Thoracic aorta (tissue), 2 donors: ENCODE data around the gene CASZ1. TPM values are rescaled to one million over a fixed set of nuclear protein-coding genes. Genes with fewer than 3 reads are reported as not detected.

Experiments used
- ATAC-seq: fragments of 150-250 bp; one replicate; pipeline ENCODE4 v1.8.0; 2017; ENCODE audit warnings: low read depth; ENCODE audit not compliant: insufficient number of reproducible peaks, low FRiP score
- DNase-seq: peaks from one replicate; pipeline ENCODE4 v3.0.0-alpha.2; 2020; ENCODE audit warnings: low spot score
- H3K27ac ChIP-seq, 2 donors: fragments of 200-600 bp; sonication (generic); 1 replicate in 1 of 2; 2 replicates in 1 of 2; pipeline ENCODE4 v1.5.1; 2016; ENCODE audit warnings: mild to moderate bottlenecking in 2 of 2, moderate library complexity in 2 of 2
- H3K27me3 ChIP-seq: fragments of 200-600 bp; sonication (generic); replicated peaks from 2 replicates; pipeline ENCODE4 v1.6.0; 2016; ENCODE audit warnings: mild to moderate bottlenecking; ENCODE audit not compliant: insufficient read depth
- H3K36me3 ChIP-seq: fragments of 200-600 bp; sonication (generic); one replicate; pipeline ENCODE4 v1.5.1; 2016
- H3K4me1 ChIP-seq, 2 donors: fragments of 200-600 bp; sonication (generic); 1 replicate in 1 of 2; 2 replicates in 1 of 2; pipeline versions ENCODE4 v1.5.1 to v1.6.0; 2016; ENCODE audit warnings: low read depth in 2 of 2, mild to moderate bottlenecking in 1 of 2; ENCODE audit not compliant: control insufficient read depth in 1 of 2
- H3K4me3 ChIP-seq: fragments of 200-600 bp; sonication (generic); 2 replicates; pipeline ENCODE4 v1.5.1; 2016; ENCODE audit warnings: mild to moderate bottlenecking
- H3K9me3 ChIP-seq: fragments of 200-600 bp; sonication (generic); 2 replicates; pipeline ENCODE4 v1.5.1; 2016
- CTCF ChIP-seq: fragments of 200-600 bp; sonication (generic); IDR thresholded peaks from one replicate; pipeline ENCODE4 v1.5.1; 2019; ENCODE audit warnings: antibody characterized with exemption
- total RNA-seq, 2 donors: library from RNA; depleted of rRNA; stranded (reverse); fragments of >200 nt; gene quantifications; one replicate each; pipeline versions ENCODE4 v1.1.0 to v1.2.3, GENCODE V29; 2016

Gene CASZ1
- total RNA-seq, 2 donors from 2014 or later = 20.6 to 27.9 TPM

- DNase-seq (no peak), ATAC-seq (no peak)
- Histone ChIP-seq H3K27me3 (no peaks in the 10 kb centered on the region), H3K27ac (no peak overlapping the region), H3K9me3 (no peaks in the 10 kb centered on the region), H3K4me3 (no peak overlapping the region), H3K4me1 (no peaks in the 10 kb centered on the region), H3K36me3 (no peaks in the 10 kb centered on the region)
- TF ChIP-seq CTCF = no peak
Measured at GRCh38 chr1:10816233-10816632, 19.8 kb upstream of the CASZ1 start.

GRCh38 chr1:10815858-10816195, 19.4 kb upstream of the CASZ1 start:
- no peak overlapping the region for H3K4me3 ChIP-seq
- no peaks in the 10 kb centered on the region for H3K36me3 ChIP-seq
- no peaks in the 10 kb centered on the region for H3K4me1 ChIP-seq
- DNase-seq (no peak), ATAC-seq (no peak)
- H3K27ac ChIP-seq = no peak overlapping the region
- H3K27me3 ChIP-seq = no peaks in the 10 kb centered on the region
- no peak for TF ChIP-seq CTCF
- H3K9me3 ChIP-seq = no peaks in the 10 kb centered on the region

- no peaks in the 10 kb centered on the region for H3K9me3 ChIP-seq
- no peaks in the 10 kb centered on the region for H3K36me3 ChIP-seq
- TF ChIP-seq CTCF = no peak
- no peaks in the 10 kb centered on the region for H3K4me1 ChIP-seq
- H3K27ac ChIP-seq = no peak overlapping the region
- no peak for DNase-seq
- no peak for ATAC-seq
- no peaks in the 10 kb centered on the region for H3K27me3 ChIP-seq
- no peak overlapping the region for H3K4me3 ChIP-seq
Measured at GRCh38 chr1:10814976-10815857, 18.8 kb upstream of the CASZ1 start.

- Histone ChIP-seq H3K9me3 (no peaks in the 10 kb centered on the region), H3K27me3 (no peaks in the 10 kb centered on the region), H3K4me3 (no peak overlapping the region), H3K4me1 (no peaks in the 10 kb centered on the region), H3K36me3 (no peaks in the 10 kb centered on the region), H3K27ac (no peak overlapping the region)
- DNase-seq (no peak), ATAC-seq (no peak)
- TF ChIP-seq CTCF = no peak
Measured at GRCh38 chr1:10814312-10814711, 17.9 kb upstream of the CASZ1 start.

- ATAC-seq = no peak
- H3K4me1 ChIP-seq = no peaks in the 10 kb centered on the region
Measured at GRCh38 chr1:10813799-10814198, 17.4 kb upstream of the CASZ1 start.

More at GRCh38 chr1:10813799-10814198, 17.4 kb upstream of the CASZ1 start:
- TF ChIP-seq CTCF = no peak
- Histone ChIP-seq H3K9me3 (no peaks in the 10 kb centered on the region), H3K27me3 (no peaks in the 10 kb centered on the region), H3K36me3 (no peaks in the 10 kb centered on the region), H3K4me3 (no peak overlapping the region), H3K27ac (no peak overlapping the region)
- no peak for DNase-seq
